Adrenal gland (tissue), 5 donors: ENCODE results near the gene SNTA1.

Experiments used
- CTCF ChIP-seq, 6 experiments: fragments of 450-650 bp in 4 of 6; fragments of 200-600 bp in 2 of 6; sonication (generic) in 1 of 6; IDR thresholded peaks; 1 replicate in 5 of 6; 2 replicates in 1 of 6; pipeline versions ENCODE4 v1.5.1 to v1.8.0; 2016 to 2021; ENCODE audit warnings: antibody characterized with exemption in 6 of 6, mild to moderate bottlenecking in 2 of 6, moderate library complexity in 1 of 6
- POLR2A ChIP-seq, 2 donors: fragments of 450-650 bp; IDR thresholded peaks; one replicate each; pipeline ENCODE4 v1.6.1; 2017; ENCODE audit warnings: antibody characterized with exemption in 2 of 2, mild to moderate bottlenecking in 2 of 2, moderate library complexity in 1 of 2
- donor health status: DM: no; HTN: no; CAD: no.

DNA sequence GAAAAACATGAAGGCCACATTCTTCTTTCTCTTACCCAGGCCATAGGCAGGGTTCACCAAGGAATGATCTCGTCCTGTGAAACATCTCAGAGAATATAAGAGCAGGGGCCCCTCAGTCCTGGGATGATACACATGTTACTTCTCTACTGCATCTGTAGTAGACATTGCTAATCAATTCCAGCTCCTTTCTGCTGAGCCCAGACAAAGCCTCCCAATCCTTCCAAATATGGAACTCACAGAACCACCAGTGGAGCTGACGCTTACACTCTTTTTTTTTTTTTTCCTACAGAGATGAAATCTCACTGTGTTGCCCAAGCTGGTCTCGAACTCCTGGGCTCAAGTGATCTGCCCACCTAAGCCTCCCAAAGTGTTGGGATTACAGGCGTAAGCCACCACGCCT lies 9.1 kb downstream of the SNTA1 start:
- TF ChIP-seq CTCF (IDR thresholded peaks at IDR 0.05) (no peak), POLR2A (IDR thresholded peaks at IDR 0.05) (no peak)
